Cerebellar cortex (tissue), 1 donor: ENCODE data around the gene ASIC4.

Experiments used
- DNase-seq: peaks from one replicate; pipeline ENCODE4 v3.0.0-alpha.2; 2015; ENCODE audit warnings: low spot score

ASIC4 gene

GRCh38 chr2:219552382-219553167 lies 38.3 kb downstream of the ASIC4 start:
- DNase-seq: peak; percentile 75

GRCh38 chr2:219553168-219553417 lies 38.8 kb downstream of the ASIC4 start:
- no peak for DNase-seq

GRCh38 chr2:219553463-219553963 lies 39.2 kb downstream of the ASIC4 start:
- DNase-seq: no peak

GRCh38 chr2:219554350-219554749 lies 40.1 kb downstream of the ASIC4 start:
- DNase-seq: no peak

GRCh38 chr2:219555956-219556355 lies 41.7 kb downstream of the ASIC4 start:
- DNase-seq: no peak

- no peak for DNase-seq
Measured at GRCh38 chr2:219556413-219556812, 42.1 kb downstream of the ASIC4 start.

- no peak for DNase-seq
Measured at GRCh38 chr2:219557320-219557719, 43.0 kb downstream of the ASIC4 start.

GRCh38 chr2:219557791-219558785 lies 43.8 kb downstream of the ASIC4 start:
- no peak for DNase-seq

- no peak for DNase-seq
Measured at GRCh38 chr2:219559156-219559915, 45.1 kb downstream of the ASIC4 start.

- DNase-seq: no peak
Measured at GRCh38 chr2:219560037-219560892, 46.0 kb downstream of the ASIC4 start.

GRCh38 chr2:219560893-219561178 lies 46.6 kb downstream of the ASIC4 start:
- DNase-seq: no peak

- no peak for DNase-seq
Measured at GRCh38 chr2:219561179-219562048, 47.1 kb downstream of the ASIC4 start.

- no peak for DNase-seq
Measured at GRCh38 chr2:219562049-219563020, 48.1 kb downstream of the ASIC4 start.

- DNase-seq: no peak
Measured at GRCh38 chr2:219563271-219563928, 49.1 kb downstream of the ASIC4 start.

GRCh38 chr2:219565130-219566080 lies 51.1 kb downstream of the ASIC4 start:
- DNase-seq: no peak

GRCh38 chr2:219566640-219567039 lies 52.4 kb downstream of the ASIC4 start:
- DNase-seq: no peak

- DNase-seq: no peak
Measured at GRCh38 chr2:219567131-219567530, 52.8 kb downstream of the ASIC4 start.
